Cardiac septum (tissue), 1 donor: ENCODE measurements around the gene KCNE2. TPM values are rescaled to one million over a fixed set of nuclear protein-coding genes. Genes with fewer than 3 reads are reported as not detected.
"Not testable (repeated sequence)": the region's sequence is repeated elsewhere in the genome, so short reads cannot be mapped to it uniquely, and the experiment has no call there.

Experiments
- DNase-seq: peaks from one replicate; pipeline ENCODE4 v3.0.0-alpha.2; 2020; ENCODE audit warnings: low spot score
- intact Hi-C: fragments of 100-400 bp; cut with DNase I; formaldehyde crosslinking; loops from one replicate; pipeline ENCODE4 v1.14.0; 2022
- total RNA-seq: library from RNA; stranded (reverse); fragmentation: NEBNext Ultra II Directional; extraction: Animal tissue kit (Norgen Biotek cat#: 25700); gene quantifications from one replicate; pipeline ENCODE4 v1.2.1, GENCODE V29; 2021
- donor health status: DM: no; HTN: no; CAD: no.

KCNE2 gene
- total RNA-seq, 1 donor from 2014 or later, result 0.22 TPM

DNA sequence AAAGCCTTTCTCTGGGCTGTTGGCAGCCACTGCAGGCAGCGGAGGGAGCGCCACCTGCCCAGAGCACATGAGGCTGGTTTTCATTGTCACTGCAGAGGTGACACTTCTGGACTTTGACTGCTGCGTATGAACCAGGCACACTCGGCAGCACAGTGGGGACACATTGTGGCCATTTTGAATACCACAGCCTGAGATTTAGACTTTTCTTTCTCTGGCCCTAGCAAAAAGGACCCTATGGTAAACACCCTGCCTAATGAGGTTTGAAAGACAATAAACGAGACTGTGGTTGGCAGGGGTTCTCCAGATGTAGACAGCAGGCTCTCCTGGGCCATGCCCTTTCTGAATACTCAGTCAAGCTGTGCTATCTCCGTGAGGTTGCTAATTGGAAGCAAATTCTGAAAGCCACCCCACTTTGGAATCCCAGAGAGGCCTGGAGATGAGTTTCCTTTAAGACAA is 12.0 kb upstream of the KCNE2 start:
- no peak for DNase-seq
- intact Hi-C loops, result loop anchor here (2.0 kb wide), 1 partner anchor 149 kb away; no protein-coding TSS in a partner anchor

DNA sequence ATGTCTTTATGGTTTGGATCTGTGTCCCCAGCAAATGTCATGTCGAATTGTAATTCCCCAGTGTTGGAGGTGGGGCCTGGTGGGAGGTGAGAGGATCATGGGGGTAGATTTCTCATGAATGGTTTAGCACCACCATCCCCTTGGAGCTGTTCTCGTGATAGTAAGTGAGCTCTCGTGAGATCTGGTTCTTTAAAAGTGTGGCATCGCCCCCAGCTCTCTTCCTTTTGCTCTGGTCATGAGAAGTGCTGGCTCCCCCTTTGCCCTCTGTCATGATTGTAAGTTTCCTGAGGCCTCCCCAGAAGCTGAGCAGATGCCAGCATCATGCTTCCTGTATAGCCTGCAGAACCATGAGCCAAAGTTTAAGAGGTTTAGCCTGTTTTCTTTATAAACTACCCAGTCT is 11.2 kb upstream of the KCNE2 start:
- intact Hi-C loops, result no loop called here
- no peak for DNase-seq

DNA sequence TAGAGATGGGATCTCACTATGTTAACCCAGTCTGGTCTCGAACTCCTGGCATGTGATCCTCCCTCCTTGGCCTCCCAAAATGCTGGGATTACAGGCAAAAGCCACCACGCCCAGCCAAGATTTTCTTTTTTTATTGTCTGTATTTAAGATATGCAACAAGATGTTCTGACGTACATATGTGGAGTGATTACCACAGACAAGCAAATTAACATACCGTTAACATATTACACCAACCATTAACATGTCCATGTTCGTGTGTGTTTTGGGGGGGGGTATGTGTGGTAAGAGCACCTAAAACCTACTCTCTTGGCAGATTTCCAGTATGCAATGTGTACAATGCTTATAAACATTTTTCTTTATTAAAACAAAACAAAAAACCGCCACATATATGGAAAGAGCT is 10.6 kb upstream of the KCNE2 start:
- DNase-seq, result no peak
- intact Hi-C loops, result no loop called here

DNA sequence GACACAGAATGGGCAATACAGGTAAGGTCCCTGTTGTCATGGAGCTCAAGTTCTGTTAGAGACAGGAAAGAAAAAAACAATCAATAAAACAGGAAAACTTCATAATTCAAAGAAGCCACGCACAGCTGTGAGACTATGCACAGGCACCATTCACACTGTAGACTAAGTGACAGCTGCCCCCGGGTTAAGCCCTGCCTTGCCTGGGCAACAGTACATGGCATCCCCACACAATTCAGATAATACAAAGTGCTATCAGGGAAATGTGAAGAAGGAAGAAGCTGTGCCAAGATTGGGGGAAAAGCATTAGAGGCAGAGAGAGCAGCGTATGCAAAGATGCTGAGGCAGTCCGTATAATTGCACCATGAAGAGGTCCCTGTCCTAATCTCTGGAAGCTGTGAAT is 9.0 kb upstream of the KCNE2 start:
- DNase-seq, result no peak
- intact Hi-C loops, result no loop called here

DNA sequence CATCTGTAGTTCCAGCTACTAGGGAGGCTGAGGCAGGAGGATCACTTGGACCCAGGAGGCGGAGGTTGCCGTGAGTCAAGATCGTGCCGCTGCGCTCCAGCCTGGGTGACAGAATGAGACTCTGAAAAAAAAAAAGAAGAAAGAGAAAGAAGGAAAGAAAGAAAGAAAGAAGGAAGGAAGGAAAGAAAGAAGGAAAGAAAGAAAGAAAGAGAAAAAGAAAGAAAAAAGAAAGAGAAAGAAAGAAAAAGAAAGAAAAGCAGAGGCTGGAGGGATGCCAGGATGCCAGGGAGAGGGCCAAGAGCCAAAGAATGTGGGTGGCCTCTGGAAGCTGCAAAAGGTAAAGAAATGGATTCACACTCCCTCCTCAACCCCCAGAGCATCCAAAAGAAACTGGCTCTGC is 8.2 kb upstream of the KCNE2 start:
- intact Hi-C loops, result no loop called here

DNA sequence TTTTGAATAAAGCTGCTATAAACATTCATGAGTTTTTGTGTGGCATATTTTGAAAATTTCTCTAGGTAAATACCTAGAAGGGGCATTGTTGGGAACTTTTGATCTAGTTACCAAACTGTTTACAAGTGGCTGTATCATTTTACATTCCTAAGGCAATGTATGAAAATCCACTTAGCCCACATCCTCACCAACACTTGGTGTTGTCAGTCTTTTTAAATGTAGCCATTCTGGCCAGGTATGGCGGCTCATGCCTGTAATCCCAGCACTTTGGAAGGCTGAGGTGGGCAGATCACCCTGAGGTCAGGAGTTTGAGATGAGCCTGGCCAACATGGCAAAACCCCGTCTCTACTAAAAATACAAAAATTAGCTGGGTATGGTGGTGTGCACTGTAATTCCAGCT is 5.9 kb upstream of the KCNE2 start:
- intact Hi-C loops, result no loop called here
- DNase-seq, result no peak

More for the DNA sequence above, 8.2 kb upstream of the KCNE2 start:
- no peak for DNase-seq

DNA sequence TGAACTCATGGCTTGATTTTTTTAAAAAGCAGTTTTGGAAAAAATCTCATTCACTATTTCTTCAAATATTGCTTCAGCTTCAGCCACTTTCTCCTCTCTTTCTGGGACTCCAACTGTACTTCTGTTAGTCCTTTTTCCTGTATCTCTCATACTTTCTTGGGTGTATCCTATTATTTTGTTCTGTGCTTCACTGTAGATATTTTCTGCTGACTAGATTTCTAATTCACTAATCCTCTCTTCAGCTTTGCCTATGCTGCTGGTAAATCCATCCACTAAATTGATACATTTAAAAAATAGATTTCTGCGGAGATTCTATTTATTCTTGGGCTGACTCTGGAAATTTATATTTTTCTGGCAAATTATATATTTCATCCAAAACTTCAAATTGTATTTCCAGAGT is 4.9 kb upstream of the KCNE2 start:
- intact Hi-C loops, result no loop called here
- DNase-seq, result no peak

DNA sequence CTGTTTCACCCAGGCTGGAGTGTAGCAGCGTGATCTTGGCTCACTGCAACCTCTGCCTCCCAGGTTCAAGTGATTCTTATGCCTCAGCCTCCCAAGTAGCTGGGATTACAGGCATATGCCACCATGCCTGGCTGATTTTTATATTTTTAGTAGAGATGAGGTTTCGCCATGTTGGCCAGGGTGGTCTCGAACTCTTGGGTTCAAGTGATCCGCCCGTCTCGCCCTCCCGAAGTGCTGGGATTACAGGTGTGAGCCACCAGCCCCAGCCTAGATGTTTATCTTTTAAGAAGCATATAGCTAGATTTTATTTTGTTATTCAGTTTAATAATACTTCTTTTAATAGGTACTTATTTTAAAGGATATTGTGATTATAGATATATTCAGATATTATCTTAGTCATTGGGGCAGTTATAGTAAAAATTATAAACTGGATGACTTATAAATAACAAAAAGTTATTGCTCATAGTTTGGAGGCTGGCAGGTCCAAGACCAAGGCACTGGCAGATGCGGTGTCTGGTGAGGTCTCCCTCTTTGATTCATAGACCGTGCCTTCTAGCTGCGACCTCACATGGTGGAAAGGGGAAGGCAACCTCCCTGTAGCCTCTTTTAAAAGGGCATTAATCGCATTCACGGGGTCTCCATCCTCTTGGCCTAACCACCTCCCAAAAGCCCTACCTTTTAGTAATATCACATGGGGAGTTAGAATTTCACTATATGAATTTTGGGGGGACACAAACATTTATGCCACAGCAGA is 3.1 kb upstream of the KCNE2 start:
- no peak for DNase-seq
- intact Hi-C loops, result no loop called here

DNA sequence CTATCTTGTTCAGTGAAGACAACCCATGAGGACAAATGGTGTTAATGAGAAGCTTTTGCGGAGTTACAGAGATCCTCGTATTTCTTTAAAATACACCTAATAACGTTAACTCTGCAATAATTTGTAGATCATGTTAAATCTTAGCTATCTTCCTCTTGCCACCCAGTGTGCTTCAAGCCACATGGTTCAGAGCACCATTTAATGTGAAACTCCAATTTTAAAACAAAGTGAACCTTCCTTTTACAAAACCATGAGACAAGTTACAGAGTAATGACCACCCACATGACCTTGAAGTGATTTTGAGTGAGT is 1.7 kb upstream of the KCNE2 start:
- intact Hi-C loops, result no loop called here
- DNase-seq, result no peak

DNA sequence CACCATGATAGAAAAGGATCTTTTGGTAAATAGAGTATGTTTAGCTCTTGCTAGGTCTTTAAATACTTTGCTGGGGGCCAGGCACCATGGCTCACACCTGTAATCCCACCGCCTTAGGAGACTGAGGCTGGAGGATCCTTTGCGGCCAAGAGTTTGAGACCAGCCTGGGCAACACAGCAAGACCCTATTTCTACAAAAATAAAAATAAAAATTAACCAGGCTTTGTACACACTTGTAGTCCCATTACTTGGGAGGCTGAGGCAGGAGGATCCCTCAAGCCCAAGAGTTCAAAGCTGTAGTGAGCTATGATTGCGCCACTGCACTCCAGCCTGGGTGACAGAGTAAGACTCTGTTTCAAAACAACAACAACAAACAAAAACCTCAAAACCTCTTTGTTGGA is 1.1 kb upstream of the KCNE2 start:
- intact Hi-C loops, result no loop called here
- no peak for DNase-seq

DNA sequence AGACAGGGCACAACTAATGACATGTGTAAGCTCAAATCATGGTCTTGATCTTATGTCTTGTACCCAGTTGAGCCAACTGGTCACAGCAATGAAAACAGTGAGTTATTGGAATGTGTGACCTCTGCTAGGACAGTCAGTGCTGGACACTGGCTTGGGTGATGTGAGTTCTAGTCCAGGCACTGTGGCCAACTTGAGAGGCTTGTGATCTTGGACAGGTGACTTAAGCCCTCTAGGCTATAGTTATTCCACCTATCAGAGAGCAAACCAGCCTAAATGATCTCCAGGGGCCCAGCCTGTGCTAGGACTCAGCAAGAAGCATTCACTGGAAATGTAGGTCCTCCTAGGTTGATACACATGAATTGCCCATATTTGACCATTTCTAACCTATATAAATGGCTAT is 1.1 kb downstream of the KCNE2 start:
- intact Hi-C loops, result no loop called here
- no peak for DNase-seq

DNA sequence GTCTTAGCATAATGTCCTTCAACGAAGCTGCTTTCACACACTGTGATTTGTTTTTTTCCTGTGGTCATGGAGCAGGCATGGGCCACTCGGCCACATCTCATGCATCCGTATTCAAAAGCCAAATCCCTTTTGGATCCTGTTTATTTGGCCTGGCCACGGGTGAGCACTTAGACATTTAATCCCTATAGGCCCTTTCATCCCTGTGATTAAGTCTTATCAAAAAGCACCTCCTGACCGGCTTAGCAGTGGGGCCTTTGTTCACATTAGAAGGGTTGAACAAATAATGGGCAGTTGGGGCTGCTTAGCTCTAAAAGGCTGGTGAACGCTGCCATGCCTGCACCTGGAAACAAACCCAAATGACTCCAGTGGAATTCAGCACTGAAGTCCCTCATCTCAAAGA is 2.0 kb downstream of the KCNE2 start:
- intact Hi-C loops, result no loop called here
- no peak for DNase-seq

DNA sequence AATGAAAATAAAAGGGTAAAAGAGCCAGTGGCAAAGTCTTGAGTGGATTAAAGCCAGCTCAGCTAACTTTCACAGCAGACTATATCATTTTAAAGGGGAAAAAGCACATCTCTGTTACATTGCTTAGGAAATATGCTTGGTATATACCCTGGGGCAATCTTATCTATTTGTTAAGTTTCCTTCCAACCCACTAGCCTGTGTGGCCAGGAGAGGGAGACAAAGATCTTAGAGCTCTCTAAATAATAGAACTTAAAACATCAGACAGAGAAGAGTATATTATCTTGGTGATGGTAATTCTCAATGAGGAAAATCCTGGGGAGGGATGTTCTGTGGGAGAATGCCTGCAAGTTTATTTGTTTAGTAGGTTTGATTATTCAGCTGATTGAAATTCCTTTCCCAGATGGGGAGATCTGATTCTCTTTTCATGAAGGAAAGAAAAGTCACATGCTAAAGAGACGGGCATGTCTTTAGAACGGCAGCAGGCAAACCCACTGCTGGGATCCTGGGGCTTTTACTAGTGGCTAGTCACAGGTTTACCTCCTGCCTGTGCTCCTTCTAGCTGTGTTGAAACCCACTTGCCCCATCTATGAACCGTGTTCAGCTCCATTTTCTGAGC is 3.6 kb downstream of the KCNE2 start:
- no peak for DNase-seq
- intact Hi-C loops, result no loop called here

DNA sequence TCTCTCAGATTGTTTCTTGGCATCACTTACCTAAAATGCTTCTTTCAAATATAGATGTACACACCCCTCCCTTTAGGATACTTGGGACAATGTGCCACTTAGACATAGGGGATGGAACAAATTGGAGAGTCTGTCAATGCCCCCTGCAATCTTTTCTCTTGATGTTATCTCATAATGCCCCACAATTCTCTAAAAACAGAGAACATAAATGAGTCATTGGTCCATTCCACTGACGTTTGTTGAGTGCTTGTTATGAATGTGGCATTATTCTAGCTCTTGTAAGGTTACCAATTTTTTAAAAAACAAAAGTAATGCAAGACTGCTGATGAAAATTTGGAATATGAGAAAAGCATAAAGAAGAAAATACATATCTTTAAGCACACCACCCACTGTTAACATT is 5.9 kb downstream of the KCNE2 start:
- intact Hi-C loops, result no loop called here
- no peak for DNase-seq

DNA sequence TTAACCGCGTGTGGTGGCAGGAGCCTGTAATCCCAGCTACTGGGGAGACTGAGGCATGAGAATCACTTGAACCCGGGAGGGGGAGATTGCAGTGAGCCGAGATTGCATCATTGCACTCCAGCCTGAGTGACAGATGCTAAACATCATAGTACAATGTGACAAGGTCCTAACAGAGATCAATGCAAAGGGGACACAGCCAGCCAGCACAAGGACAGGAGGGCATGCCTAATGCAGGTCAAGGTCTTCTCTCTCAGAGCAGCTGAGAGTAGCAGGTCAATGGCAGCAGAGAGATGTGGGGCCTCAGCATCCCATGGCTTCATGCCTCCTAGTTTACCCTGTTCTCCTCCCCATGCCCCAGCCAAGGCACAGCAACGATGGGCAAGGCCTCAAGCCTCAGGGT is 8.5 kb downstream of the KCNE2 start:
- no peak for DNase-seq
- intact Hi-C loops, result no loop called here

DNA sequence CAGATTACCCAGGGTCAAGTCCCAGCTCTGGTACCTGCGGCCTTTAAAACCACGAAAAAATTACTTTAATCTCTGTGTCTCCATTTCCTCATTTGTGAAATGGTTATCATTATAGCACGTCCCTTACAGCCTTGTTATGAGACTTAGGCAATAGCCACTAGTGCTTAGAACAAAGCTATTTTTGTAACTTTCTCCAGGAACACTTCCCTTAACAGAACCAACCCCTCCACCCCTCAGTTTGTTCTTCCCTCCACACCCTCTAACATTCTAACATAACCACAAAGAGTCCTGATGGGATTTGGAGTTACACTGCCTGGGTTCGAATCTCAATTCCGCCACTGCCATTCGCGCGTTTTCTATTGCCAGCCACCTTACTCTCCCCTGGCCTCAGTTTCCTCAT is 10.7 kb downstream of the KCNE2 start:
- DNase-seq, intact Hi-C loops: not testable (repeated sequence)

DNA sequence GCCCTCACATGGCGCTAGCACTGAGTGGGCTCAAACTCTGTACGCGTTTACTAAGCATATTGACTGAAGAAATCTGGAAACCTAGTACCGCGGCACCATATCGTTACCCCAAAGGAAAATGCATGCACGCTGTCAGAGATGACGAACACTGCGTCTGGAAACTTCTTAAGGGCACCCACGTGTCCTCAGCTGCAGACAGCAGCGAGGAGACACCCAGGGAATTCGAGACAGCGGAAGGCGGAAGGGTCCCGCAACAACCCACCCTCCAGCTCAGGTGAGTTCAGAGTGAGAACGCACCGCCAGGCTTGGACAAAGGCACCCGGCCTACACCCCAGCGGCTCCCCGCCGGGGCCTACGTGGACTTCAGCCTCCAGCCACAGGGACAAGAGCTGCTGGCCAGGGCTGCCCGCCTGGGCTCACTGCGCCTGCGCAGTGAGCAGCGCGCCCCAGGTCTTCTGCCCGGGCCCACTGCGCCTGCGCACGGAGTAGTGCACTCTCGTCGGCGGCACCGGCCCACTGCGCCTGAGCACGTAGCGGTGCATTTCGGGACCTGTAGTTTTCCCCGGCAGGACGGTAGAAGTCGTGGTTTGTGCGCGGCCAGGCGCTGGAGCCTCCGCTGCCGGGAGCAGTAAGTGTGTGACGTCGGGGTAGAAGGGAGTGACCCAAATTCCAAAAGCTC is 11.3 kb downstream of the KCNE2 start, which contains the start of gene SMIM11:
SMIM11 (plus strand) TSS at position 568 of the 679 bp plus-strand sequence. CDS start 3,998 bp downstream, outside the sequence.
- DNase-seq, intact Hi-C loops: not testable (repeated sequence)

DNA sequence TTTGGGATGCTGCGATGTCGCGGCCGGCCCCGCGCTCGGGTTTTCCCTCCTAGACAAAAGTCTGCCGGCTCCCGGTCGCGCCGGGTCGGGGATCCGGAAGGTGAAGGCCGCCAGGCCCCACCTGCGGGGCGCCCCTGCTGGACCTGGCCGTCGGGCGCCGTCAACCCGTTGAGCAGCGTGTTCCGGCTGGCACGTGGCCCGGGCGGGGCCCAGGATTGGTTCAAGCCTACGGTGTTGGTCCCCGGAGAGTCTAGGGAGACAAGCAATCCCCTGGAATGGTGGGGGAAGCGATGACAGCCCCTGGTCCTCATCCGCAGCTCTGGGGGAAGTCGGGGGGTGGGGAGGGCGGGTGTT is 11.8 kb downstream of the KCNE2 start:
- intact Hi-C loops, DNase-seq: not testable (repeated sequence)

DNA sequence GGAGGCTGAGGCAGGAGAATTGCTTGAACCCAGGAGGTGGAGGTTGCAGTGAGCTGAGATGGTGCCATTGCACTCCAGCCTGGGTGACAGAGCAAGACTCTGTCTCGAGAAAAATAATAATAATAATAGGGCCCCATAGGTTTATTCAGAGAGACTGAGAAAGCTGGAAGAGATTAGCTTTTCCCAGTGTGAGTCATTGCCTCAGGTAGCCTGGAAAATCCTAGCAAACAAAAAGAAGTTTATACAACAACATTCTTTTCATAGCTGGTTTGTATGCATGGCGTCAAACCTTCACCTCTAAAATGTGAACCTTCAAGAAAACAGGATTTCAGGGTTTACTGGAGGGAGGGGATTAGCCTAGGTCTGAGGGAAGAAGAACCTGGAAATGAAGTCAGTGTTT is 19.3 kb downstream of the KCNE2 start:
- DNase-seq, intact Hi-C loops: not testable (repeated sequence)

DNA sequence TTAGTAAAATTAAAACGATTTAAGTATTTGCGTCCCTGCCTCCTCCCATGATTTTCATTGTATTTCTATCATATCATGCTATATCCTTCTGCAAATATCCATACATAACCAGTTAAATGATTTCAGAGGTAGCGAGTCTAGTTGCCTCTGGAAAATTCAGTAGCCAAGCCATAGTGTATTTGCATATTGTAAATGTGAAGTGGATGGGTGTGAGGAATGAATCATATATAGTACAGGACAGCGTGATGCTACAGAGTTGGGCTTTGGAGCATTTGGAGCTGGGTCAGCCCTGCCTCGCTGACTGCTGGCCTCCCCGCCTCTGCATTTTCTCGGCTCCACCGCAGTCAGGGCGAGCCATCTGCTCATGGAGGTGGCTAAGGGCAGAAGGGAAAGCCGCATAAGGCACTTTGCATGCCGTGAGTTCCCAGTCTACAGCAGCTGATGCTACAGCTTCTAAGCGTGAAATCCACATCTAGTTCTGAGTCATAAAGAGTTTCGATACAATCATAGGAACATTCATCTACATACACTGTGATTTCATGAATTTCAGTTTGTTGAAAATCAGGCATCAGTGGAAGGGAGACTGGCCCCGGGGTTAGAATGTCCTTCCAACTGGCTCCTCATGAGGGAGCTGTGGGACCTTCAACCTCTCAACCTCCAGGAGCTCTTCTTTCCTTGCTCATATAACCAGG is 20.1 kb downstream of the KCNE2 start:
- intact Hi-C loops, DNase-seq: not testable (repeated sequence)
